ENCODE data around the gene MTNR1B. TPM values are rescaled to one million over a fixed set of nuclear protein-coding genes. Genes with fewer than 3 reads are reported as not detected.

Gene MTNR1B
- total and polyA plus RNA-seq, 10 of the 15 experiments (the other 5 are each of a cell fraction or from before 2014, with no cell fraction given), result not detected

DNA sequence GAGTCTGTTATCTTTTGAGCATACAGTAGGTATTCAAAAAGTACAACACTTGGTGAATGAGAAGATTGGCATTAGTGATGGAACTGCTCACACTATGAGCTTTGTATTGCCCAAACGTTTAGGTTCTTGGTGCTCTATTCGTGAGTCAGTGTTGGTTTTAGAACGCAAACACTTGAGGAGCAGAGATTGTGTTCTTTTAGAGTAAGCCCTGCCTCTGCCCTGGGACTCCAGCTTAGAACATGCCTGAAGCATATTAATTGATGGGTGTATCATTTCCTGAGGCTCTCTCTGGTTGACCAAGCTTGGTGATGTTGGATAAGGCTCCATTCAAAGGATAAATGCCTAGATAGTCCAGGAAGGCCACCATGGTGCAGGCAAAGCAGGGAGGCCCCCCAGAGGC lies 10.9 kb downstream of the MTNR1B start (continued):
- no peak for TF ChIP-seq ZZZ3 (IDR thresholded peaks at IDR 0.05; ENCODE audit: control insufficient read depth, insufficient read length, low read depth)
- no peak for TF ChIP-seq SMC3 (IDR thresholded peaks at IDR 0.05; ENCODE audit: borderline replicate concordance, low read length)
- no peak for TF ChIP-seq IKZF1 (conservative IDR thresholded peaks at IDR 0.05)
- TF ChIP-seq BACH1 (IDR thresholded peaks at IDR 0.05; ENCODE audit: borderline replicate concordance), result no peak
- no peak for TF ChIP-seq WRNIP1 (IDR thresholded peaks at IDR 0.05; ENCODE audit: borderline replicate concordance, low read depth, low read length)
- no peak for TF ChIP-seq RB1 (IDR thresholded peaks at IDR 0.05; ENCODE audit: borderline replicate concordance)
- TF ChIP-seq BMI1 (IDR thresholded peaks at IDR 0.05; ENCODE audit: borderline replicate concordance), result no peak
- no peak for TF ChIP-seq POLR2AphosphoS5 (IDR thresholded peaks at IDR 0.05; ENCODE audit: low read length)
- no peak for TF ChIP-seq STAT1 (conservative IDR thresholded peaks at IDR 0.05)
- no peak for TF ChIP-seq SMAD5 (IDR thresholded peaks at IDR 0.05; ENCODE audit: low read depth)

DNA sequence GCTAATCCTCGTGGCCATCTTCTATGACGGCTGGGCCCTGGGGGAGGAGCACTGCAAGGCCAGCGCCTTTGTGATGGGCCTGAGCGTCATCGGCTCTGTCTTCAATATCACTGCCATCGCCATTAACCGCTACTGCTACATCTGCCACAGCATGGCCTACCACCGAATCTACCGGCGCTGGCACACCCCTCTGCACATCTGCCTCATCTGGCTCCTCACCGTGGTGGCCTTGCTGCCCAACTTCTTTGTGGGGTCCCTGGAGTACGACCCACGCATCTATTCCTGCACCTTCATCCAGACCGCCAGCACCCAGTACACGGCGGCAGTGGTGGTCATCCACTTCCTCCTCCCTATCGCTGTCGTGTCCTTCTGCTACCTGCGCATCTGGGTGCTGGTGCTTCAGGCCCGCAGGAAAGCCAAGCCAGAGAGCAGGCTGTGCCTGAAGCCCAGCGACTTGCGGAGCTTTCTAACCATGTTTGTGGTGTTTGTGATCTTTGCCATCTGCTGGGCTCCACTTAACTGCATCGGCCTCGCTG lies 12.1 kb downstream of the MTNR1B start:
- Histone ChIP-seq H3K27ac (ENCODE audit: control insufficient read depth, insufficient read depth) (no peak overlapping the region), H3K79me2 (ENCODE audit: control insufficient read depth, insufficient read depth, low read length) (no peaks in the 10 kb centered on the region), H3K27me3 (replicated peaks in 1 of 2; ENCODE audit: control insufficient read depth in 2 of 2, insufficient read depth in 2 of 2, low read length in 1 of 2) (no peaks in the 10 kb centered on the region; a peak in 2 of 4 replicates), H4K20me1 (ENCODE audit: control insufficient read depth, insufficient read depth) (no peaks in the 10 kb centered on the region), H3K9me3 (replicated peaks; ENCODE audit: control insufficient read depth, insufficient read depth, low read length) (no peaks in the 10 kb centered on the region), H2AFZ (ENCODE audit: control insufficient read depth, low read depth, low read length) (no peak overlapping the region), H3K36me3 (ENCODE audit: control insufficient read depth in 2 of 2, insufficient read depth in 2 of 2, low read length in 1 of 2) (no peaks in the 10 kb centered on the region), H3K4me3 (no peak overlapping the region), H3K4me2 (ENCODE audit: control insufficient read depth, insufficient read depth) (no peak overlapping the region), H3K9ac (ENCODE audit: control insufficient read depth, insufficient read depth, low read length) (no peak overlapping the region), H3K4me1 (ENCODE audit: control insufficient read depth, insufficient read depth, low read length) (no peaks in the 10 kb centered on the region)
- 58% methylated on average over 24 of the region's 24 CpGs for WGBS (ENCODE audit: insufficient coverage, insufficient replicate concordance, low lambda C conversion rate, missing lambda C conversion rate)
- no peak for TF ChIP-seq BACH1 (IDR thresholded peaks at IDR 0.05; ENCODE audit: borderline replicate concordance)
- TF ChIP-seq, protein P1, sequence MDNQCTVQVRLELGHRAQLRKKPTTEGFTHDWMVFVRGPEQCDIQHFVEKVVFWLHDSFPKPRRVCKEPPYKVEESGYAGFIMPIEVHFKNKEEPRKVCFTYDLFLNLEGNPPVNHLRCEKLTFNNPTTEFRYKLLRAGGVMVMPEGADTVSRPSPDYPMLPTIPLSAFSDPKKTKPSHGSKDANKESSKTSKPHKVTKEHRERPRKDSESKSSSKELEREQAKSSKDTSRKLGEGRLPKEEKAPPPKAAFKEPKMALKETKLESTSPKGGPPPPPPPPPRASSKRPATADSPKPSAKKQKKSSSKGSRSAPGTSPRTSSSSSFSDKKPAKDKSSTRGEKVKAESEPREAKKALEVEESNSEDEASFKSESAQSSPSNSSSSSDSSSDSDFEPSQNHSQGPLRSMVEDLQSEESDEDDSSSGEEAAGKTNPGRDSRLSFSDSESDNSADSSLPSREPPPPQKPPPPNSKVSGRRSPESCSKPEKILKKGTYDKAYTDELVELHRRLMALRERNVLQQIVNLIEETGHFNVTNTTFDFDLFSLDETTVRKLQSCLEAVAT (IDR thresholded peaks at IDR 0.05), result no peak
- ChIA-PET SMC1A (ENCODE audit: uncharacterized antibody, unreplicated experiment) (no interaction called here), CTCF (no interaction called here), RAD21 (ENCODE audit: unreplicated experiment) (no interaction called here), POLR2A (no interaction called here)
- no TSS peak for BruUV-seq (replicated peaks)
- FAIRE-seq, result no peak
- in situ Hi-C loops (cut with MboI) (no loop called here), intact Hi-C loops (cut with micrococcal nuclease; ENCODE audit: unreplicated experiment) (no loop called here)
- ATAC-seq, result no peak
- DNase-seq (ENCODE audit: low read depth, low spot score), result no peak
